CD4-positive, alpha-beta T cell (primary cell): ENCODE measurements around the gene AP3B1. TPM values are rescaled to one million over a fixed set of nuclear protein-coding genes. Genes with fewer than 3 reads are reported as not detected.

ENCODE experiments used
- ATAC-seq: fragments of 200-7000 bp; cut with Tn5 transposase; one replicate; pipeline ENCODE4 v1.10.0; 2022; ENCODE audit warnings: mild to moderate bottlenecking; ENCODE audit not compliant: poor library complexity
- CTCF ChIA-PET: fragments of 350-600 bp; sonication (Branson Sonifier 250); formaldehyde crosslinking; loops from one replicate; lab custom pipeline; 2021; ENCODE audit warnings: antibody characterized with exemption, inconsistent platforms; lab: Charles Lee
- POLR2A ChIA-PET: fragments of 350-600 bp; sonication (Branson Sonifier 250); formaldehyde crosslinking; loops from one replicate; lab custom pipeline; 2021; ENCODE audit warnings: antibody characterized with exemption, inconsistent platforms; lab: Charles Lee
- DNase-seq, 14 experiments: peaks; one replicate each; pipeline ENCODE4 v3.0.0-alpha.2; 2013 to 2020; ENCODE audit warnings: mixed read lengths in 2 of 14
- H3K27ac ChIP-seq, 2 donors: one replicate each; pipeline versions ENCODE4 v1.5.1 to v1.7.0; 2013; ENCODE audit warnings: low read length in 2 of 2, low read depth in 1 of 2, mild to moderate bottlenecking in 1 of 2
- H3K27me3 ChIP-seq, 2 experiments: 1 replicate in 1 of 2; 2 replicates in 1 of 2; pipeline versions ENCODE4 v1.6.1 to v1.7.0; 2013; ENCODE audit warnings: low read length in 2 of 2, control low read depth in 1 of 2, mild to moderate bottlenecking in 1 of 2, moderate library complexity in 1 of 2; ENCODE audit not compliant: insufficient read depth in 2 of 2, control insufficient read depth in 1 of 2
- H3K36me3 ChIP-seq: one replicate; pipeline ENCODE4 v1.6.1; 2013; ENCODE audit warnings: low read length, control low read depth; ENCODE audit not compliant: insufficient read depth
- H3K4me1 ChIP-seq: one replicate; pipeline ENCODE4 v1.6.1; 2013; ENCODE audit warnings: low read length, control low read depth; ENCODE audit not compliant: insufficient read depth
- H3K4me3 ChIP-seq: one replicate; pipeline ENCODE4 v1.5.1; 2013; ENCODE audit warnings: mild to moderate bottlenecking, low read length, moderate library complexity
- H3K9me3 ChIP-seq, 2 experiments: 1 replicate in 1 of 2; 2 replicates in 1 of 2; pipeline versions ENCODE4 v1.6.1 to v1.7.0; 2013; ENCODE audit warnings: low read length in 2 of 2, mild to moderate bottlenecking in 2 of 2, control low read depth in 1 of 2, moderate library complexity in 1 of 2; ENCODE audit not compliant: control insufficient read depth in 1 of 2, insufficient read depth in 1 of 2
- H3K27ac Mint-ChIP-seq: one replicate; pipeline ENCODE4 v1.8.0; 2020; ENCODE audit warnings: mixed read lengths
- H3K27me3 Mint-ChIP-seq: one replicate; pipeline ENCODE4 v1.8.0; 2021; ENCODE audit warnings: mixed read lengths
- H3K36me3 Mint-ChIP-seq: one replicate; pipeline ENCODE4 v1.8.0; 2021; ENCODE audit warnings: low read depth, mixed read lengths
- H3K4me1 Mint-ChIP-seq: one replicate; pipeline ENCODE4 v1.8.0; 2021; ENCODE audit warnings: low read depth, mixed read lengths
- H3K4me3 Mint-ChIP-seq: one replicate; pipeline ENCODE4 v1.8.0; 2020; ENCODE audit warnings: mild to moderate bottlenecking, mixed read lengths
- H3K9me3 Mint-ChIP-seq: one replicate; pipeline ENCODE4 v1.8.0; 2020; ENCODE audit warnings: mixed read lengths
- intact Hi-C, 2 experiments: fragments of 100-400 bp; cut with DNase I in 1 of 2; cut with micrococcal nuclease in 1 of 2; formaldehyde crosslinking; loops; one replicate each; pipeline versions ENCODE4 v1.15.1 to v1.9.0; 2023 to 2025; cut with DNase I, micrococcal nuclease
- total RNA-seq, 174 experiments: library from RNA in 2 of 174; stranded (reverse) in 2 of 174; gene quantifications; one replicate each; pipeline ENCODE4 v1.2.3 and lab custom pipeline; 2021 to 2026
- TF ChIP-seq, protein P1 (sequence below): fragments of 200-600 bp; IDR thresholded peaks from one replicate; pipeline ENCODE4 v1.8.0; 2022; ENCODE audit warnings: antibody characterized with exemption, mild to moderate bottlenecking

Gene AP3B1
- total RNA-seq, 2 experiments from 2014 or later: 24.5 to 24.6 TPM

DNA sequence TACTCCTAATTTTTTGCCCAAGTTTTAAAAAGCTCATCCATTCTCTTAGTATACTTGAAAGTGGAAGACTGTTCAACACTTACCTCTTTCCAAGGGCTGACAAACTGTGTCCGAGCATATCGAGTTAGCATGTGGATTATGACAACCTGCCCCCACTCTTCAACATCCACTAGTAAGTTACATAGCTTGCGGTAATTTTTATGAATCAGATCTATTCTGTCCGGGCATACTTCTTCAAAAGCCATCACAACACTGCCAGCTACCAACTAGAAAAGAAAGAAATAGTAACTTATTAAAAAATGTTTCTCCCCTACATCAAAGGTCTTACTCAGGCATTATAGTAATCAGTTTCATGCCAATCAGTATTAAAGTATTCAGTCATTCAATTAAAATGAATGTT is 78.5 kb downstream of the AP3B1 start:
- POLR2A ChIA-PET: interaction anchor here (0.6 to 0.8 kb wide), 2 partner anchors 144 to 1366 kb away, joined by 3 read pairs; partner anchors contain the start of genes S100Z and SCAMP1
- Histone ChIP-seq H3K27ac (no peak overlapping the region), H3K36me3 (peaks cover 14% of the 10 kb centered on the region), H3K27me3 (no peaks in the 10 kb centered on the region), H3K4me1 (no peaks in the 10 kb centered on the region), H3K4me3 (no peak overlapping the region), H3K9me3 (no peaks in the 10 kb centered on the region)
- no peak for ATAC-seq
- H3K9me3 Mint-ChIP-seq: no peaks in the 10 kb centered on the region
- TF ChIP-seq, protein P1, sequence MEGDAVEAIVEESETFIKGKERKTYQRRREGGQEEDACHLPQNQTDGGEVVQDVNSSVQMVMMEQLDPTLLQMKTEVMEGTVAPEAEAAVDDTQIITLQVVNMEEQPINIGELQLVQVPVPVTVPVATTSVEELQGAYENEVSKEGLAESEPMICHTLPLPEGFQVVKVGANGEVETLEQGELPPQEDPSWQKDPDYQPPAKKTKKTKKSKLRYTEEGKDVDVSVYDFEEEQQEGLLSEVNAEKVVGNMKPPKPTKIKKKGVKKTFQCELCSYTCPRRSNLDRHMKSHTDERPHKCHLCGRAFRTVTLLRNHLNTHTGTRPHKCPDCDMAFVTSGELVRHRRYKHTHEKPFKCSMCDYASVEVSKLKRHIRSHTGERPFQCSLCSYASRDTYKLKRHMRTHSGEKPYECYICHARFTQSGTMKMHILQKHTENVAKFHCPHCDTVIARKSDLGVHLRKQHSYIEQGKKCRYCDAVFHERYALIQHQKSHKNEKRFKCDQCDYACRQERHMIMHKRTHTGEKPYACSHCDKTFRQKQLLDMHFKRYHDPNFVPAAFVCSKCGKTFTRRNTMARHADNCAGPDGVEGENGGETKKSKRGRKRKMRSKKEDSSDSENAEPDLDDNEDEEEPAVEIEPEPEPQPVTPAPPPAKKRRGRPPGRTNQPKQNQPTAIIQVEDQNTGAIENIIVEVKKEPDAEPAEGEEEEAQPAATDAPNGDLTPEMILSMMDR: no peak
- intact Hi-C loops: no loop called here
- no peak for DNase-seq
- no peak overlapping the region for H3K4me3 Mint-ChIP-seq
- H3K4me1 Mint-ChIP-seq: no peaks in the 10 kb centered on the region
- no peaks in the 10 kb centered on the region for H3K27me3 Mint-ChIP-seq
- peaks cover 59% of the 10 kb centered on the region for H3K36me3 Mint-ChIP-seq
- no peak overlapping the region for H3K27ac Mint-ChIP-seq
- CTCF ChIA-PET: interaction anchor here (0.5 to 1.4 kb wide), 2 partner anchors 24 to 66 kb away, joined by 3 read pairs; no protein-coding TSS in a partner anchor

DNA sequence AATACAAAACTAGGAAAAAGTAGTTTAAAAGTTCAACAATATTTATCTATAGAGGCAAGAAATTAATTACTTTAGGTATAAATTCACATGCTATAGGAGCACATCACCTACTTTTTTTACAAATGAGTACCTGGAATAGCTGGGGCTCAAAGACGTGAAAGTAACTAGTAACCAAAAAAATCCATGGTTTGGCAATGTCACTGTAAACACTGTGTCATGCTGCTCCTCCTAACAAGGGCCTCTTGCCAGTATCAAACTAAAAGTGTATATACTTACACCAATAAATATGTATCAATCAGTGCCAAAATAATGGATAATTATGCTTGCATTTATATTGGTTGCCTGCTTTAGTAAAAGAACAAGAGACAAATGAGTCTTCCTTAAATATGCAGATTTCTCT is 78.9 kb downstream of the AP3B1 start:
- no peaks in the 10 kb centered on the region for H3K27me3 ChIP-seq
- H3K27ac Mint-ChIP-seq: no peak overlapping the region
- H3K27me3 Mint-ChIP-seq: no peaks in the 10 kb centered on the region
- CTCF ChIA-PET: interaction anchor here (0.7 to 1.4 kb wide), 2 partner anchors 24 to 44 kb away, joined by 3 read pairs; no protein-coding TSS in a partner anchor
- no peak overlapping the region for H3K4me3 Mint-ChIP-seq
- TF ChIP-seq, protein P1: no peak
- H3K9me3 ChIP-seq: no peaks in the 10 kb centered on the region
- peaks cover 12% of the 10 kb centered on the region for H3K36me3 ChIP-seq
- POLR2A ChIA-PET: interaction anchor here (0.8 kb wide), 1 partner anchor 145 kb away, joined by 3 read pairs; the partner anchor contains the start of gene SCAMP1
- H3K9me3 Mint-ChIP-seq: no peaks in the 10 kb centered on the region
- H3K36me3 Mint-ChIP-seq: peaks cover 56% of the 10 kb centered on the region
- intact Hi-C loops: no loop called here
- DNase-seq (no peak), ATAC-seq (no peak)
- no peak overlapping the region for H3K4me3 ChIP-seq
- H3K27ac ChIP-seq: no peak overlapping the region
- no peaks in the 10 kb centered on the region for H3K4me1 ChIP-seq
- H3K4me1 Mint-ChIP-seq: no peaks in the 10 kb centered on the region

DNA sequence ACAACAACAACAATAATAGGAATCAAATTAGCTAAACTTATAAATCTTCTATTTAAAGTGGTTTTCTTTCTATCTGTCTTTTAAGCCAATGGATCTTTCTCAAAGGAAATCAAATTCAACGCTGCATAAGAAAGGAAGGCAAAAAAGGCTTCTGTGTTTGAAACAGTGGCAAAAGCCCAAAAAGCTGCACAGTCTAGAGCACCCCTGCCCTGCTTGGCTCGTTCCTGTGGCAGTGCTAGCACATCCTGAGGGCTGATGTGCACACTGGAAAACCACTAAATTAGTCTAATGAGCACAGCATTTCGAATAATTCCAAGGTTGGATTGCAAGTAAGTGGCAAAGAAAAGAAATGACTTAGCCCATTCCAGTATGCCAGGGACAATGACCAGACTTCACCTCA is 80.7 kb downstream of the AP3B1 start:
- no peaks in the 10 kb centered on the region for H3K27me3 ChIP-seq
- H3K9me3 ChIP-seq: no peaks in the 10 kb centered on the region
- Mint-ChIP-seq H3K4me1 (no peaks in the 10 kb centered on the region), H3K4me3 (no peak overlapping the region), H3K36me3 (peaks cover 58% of the 10 kb centered on the region), H3K27me3 (no peaks in the 10 kb centered on the region), H3K9me3 (no peaks in the 10 kb centered on the region), H3K27ac (no peak overlapping the region)
- H3K4me1 ChIP-seq: no peaks in the 10 kb centered on the region
- no peak for ATAC-seq
- DNase-seq: no peak
- peaks cover 12% of the 10 kb centered on the region for H3K36me3 ChIP-seq
- TF ChIP-seq, protein P1: no peak
- POLR2A ChIA-PET: no interaction called here
- H3K4me3 ChIP-seq: no peak overlapping the region
- CTCF ChIA-PET: no interaction called here
- no peak overlapping the region for H3K27ac ChIP-seq
- intact Hi-C loops: no loop called here
